NB4 (cell line): ENCODE measurements around the gene MT1X.
"Not testable (repeated sequence)": the region's sequence is repeated elsewhere in the genome, so short reads cannot be mapped to it uniquely, and the experiment has no call there.

ENCODE experiments used
- DNase-seq: peaks from one replicate; pipeline ENCODE4 v3.0.0; 2010; ENCODE audit warnings: low read depth
- H3K4me3 ChIP-seq: one replicate; pipeline ENCODE4 v1.5.1; 2011; ENCODE audit warnings: mild to moderate bottlenecking, low read depth, low read length, moderate library complexity
- MYC ChIP-seq: IDR thresholded peaks from 2 replicates; pipeline ENCODE4 v1.6.1; 2011; ENCODE audit warnings: low read depth, low read length
- POLR2A ChIP-seq: IDR thresholded peaks from 2 replicates; pipeline ENCODE4 v1.6.1; 2011; ENCODE audit warnings: mild to moderate bottlenecking; ENCODE audit not compliant: insufficient read length; ENCODE audit errors: extremely low read depth
- TF ChIP-seq, protein P1 (sequence below): IDR thresholded peaks from 2 replicates; pipeline ENCODE4 v1.6.1; 2011; ENCODE audit warnings: low read depth, low read length
- TF ChIP-seq, protein P2 (sequence below): IDR thresholded peaks from one replicate; pipeline ENCODE4 v1.5.1; 2012; ENCODE audit warnings: low read depth, low read length

MT1X gene

DNA sequence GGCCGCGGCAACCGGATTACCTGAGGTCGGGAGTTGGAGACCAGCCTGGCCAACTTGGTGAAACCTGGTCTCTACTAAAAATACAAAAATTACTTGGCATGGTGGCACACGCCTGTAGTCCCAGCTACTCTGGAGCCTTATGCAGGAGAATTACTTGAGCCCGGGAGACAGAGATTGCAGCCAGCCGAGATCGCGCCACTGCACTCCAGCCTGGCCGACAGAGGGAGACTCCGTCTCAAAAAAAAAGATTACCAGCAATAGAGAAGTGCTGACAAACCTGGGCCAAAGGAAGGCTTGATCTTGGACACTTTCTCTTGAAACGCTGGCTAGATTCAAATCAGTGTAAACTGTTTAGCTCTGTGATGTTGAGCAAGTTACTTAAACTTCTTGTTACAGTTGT is 8.3 kb upstream of the MT1X start:
- no peak overlapping the region for H3K4me3 ChIP-seq
- TF ChIP-seq, protein P1, sequence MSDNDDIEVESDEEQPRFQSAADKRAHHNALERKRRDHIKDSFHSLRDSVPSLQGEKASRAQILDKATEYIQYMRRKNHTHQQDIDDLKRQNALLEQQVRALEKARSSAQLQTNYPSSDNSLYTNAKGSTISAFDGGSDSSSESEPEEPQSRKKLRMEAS = no peak
- TF ChIP-seq MYC (no peak), POLR2A (no peak)
- TF ChIP-seq, protein P2, sequence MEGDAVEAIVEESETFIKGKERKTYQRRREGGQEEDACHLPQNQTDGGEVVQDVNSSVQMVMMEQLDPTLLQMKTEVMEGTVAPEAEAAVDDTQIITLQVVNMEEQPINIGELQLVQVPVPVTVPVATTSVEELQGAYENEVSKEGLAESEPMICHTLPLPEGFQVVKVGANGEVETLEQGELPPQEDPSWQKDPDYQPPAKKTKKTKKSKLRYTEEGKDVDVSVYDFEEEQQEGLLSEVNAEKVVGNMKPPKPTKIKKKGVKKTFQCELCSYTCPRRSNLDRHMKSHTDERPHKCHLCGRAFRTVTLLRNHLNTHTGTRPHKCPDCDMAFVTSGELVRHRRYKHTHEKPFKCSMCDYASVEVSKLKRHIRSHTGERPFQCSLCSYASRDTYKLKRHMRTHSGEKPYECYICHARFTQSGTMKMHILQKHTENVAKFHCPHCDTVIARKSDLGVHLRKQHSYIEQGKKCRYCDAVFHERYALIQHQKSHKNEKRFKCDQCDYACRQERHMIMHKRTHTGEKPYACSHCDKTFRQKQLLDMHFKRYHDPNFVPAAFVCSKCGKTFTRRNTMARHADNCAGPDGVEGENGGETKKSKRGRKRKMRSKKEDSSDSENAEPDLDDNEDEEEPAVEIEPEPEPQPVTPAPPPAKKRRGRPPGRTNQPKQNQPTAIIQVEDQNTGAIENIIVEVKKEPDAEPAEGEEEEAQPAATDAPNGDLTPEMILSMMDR = peak; percentile 16
- DNase-seq = no peak

DNA sequence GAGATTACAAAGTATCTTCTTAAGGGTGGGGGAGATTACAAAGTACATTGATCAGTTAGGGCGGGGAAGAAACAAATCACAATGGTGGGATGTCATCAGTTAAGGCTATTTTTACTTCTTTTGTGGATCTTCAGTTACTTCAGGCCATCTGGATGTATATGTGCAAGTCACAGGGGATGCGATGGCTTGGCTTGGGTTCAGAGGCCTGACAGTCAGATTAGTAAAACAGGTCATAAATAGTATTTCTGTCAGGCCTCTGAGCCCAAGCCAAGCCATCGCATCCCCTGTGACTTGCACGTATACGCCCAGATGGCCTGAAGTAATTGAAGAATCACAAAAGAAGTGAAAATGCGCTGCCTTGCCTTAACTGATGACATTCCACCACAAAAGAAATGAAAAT is 7.7 kb upstream of the MT1X start:
- not testable (repeated sequence) for H3K4me3 ChIP-seq

DNA sequence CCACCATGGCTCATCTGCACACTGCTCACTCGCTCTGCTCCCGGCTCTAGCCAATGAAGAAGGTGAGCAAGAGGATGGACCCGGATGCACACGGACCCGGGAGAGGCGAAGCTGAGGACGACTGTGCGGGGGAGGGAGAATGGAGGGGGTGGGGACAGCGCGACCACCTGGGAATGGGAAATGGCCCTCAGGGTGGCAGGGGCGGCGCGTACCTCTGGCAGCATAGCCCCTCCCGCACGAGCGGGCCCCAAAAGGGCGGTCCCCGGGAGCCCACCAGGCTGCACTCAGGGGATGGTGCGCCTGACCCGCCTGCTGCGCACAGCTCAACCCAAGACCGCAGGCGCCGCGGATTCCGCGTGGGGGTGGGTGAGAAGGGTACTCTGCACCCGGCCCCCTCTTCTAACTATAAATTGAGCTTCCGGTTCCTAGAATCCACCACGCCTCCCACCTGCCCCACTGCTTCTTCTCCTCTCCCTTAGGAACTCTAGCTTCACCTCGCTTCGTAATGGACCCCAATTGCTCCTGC is 6.5 kb upstream of the MT1X start:
- H3K4me3 ChIP-seq = no peak overlapping the region
- TF ChIP-seq, protein P1 = no peak
- TF ChIP-seq POLR2A (no peak), MYC (no peak)
- TF ChIP-seq, protein P2 = no peak
- no peak for DNase-seq

More for the DNA sequence above, 7.7 kb upstream of the MT1X start:
- not testable (repeated sequence) for DNase-seq

DNA sequence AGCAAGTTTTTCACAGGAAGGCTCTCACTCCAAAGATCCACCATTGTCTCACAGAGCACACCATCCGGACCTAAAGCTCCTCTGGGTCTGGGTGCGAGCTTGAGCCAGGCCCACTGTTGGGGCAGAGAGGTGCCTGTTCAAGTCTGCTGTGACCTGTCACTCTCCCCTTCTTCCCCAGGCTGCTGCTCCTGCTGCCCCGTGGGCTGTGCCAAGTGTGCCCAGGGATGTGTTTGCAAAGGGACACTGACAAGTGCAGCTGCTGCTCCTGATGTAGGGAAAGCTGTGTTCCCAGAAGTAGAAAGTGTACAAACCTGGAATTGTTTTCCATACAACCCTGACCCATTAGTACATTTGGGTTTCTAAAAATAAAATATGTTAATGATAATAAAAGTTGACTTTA is 4.8 kb upstream of the MT1X start:
- no peak for DNase-seq
- TF ChIP-seq, protein P1 = no peak
- TF ChIP-seq, protein P2 = no peak
- TF ChIP-seq POLR2A (no peak), MYC (no peak)
- no peak overlapping the region for H3K4me3 ChIP-seq

DNA sequence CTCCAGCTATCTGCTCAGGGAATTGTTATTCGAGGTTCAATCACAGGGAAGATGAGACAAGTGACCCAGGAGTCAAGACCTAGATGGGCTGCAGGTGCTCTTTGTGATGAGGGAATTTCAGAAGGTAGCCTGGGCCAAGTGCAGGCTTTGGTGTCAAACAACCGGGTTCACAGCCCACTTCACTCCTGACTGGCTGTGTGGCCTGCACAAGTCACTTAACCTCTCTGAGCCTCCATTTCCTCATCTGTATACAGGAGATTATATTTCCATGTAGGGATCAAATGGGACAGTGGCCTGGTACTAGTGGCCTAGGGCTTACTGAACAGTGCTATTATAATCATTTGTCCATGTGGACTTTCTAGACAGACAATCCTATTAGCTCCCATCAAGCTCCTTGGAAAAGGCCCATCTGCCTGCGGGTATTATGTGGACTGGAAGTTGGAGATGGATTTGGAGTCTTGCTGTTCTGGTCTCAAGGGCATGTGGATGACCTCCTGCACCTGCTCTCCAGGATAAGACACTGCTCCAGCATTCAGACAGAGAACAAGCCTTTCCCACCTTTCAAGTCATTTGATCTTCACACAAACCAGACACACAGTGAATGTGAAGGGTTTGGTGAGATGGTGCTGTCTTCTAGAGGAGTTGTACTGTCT is 3.1 kb upstream of the MT1X start:
- TF ChIP-seq MYC = no peak
- no peak for DNase-seq
- H3K4me3 ChIP-seq = no peak overlapping the region

DNA sequence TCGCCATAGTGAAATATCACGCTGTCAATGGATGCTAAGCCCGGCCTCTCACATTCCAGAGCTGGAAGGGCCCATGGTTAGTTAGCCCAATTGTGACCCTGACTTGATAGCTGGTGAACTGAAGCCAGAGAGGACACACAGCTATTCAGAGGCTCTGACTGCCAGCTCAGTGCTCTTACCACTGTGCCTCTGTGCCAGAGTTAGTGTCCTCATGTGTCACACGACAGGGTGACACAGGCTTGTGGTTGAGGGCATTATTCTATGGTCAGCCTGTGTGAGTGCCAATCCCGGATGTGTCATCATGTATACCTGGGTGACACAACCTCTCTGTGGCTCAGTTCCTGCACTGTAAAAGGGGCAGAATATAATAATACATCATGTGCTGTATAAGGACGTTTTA is 2.5 kb upstream of the MT1X start:
- TF ChIP-seq, protein P1 = no peak
- TF ChIP-seq, protein P2 = no peak
- TF ChIP-seq MYC (no peak), POLR2A (no peak)
- DNase-seq = peak; percentile 40
- H3K4me3 ChIP-seq = no peak overlapping the region

DNA sequence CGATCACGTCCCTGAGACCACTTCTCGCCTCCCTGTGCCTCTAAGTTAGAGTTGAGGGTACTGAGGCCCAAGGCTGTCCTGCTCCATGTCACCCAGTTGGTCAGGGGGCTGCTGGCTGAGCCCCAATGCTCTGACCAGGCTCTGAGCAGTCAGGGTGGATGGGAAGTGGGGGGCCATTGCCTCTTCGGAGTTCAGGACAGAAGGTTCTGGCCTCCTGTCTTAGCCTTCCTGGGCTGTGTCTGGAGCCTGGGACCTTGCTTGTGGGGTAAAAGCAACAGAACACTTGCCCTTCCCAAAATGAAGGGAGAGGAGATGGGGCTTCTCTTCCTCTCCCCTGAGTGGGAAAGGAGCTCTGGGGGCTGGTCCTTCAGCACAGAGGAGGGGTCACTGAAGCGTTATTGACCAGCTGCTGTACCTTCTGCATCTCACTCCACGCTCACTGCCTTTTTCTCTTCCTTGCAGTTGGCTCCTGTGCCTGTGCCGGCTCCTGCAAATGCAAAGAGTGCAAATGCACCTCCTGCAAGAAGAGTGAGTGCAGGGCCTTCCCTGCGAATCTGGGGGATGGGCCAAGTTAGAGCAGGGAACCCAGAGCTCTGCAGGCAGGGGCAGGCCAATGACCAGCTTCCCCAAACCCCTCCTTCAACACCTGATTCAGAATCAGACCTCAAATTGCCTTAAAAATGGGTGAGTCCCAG is 580 bp downstream of the MT1X start:
- H3K4me3 ChIP-seq = peak overlapping the region; percentile 77
- peak; percentile 38 for DNase-seq
- no peak for TF ChIP-seq POLR2A
- no peak for TF ChIP-seq MYC
- TF ChIP-seq, protein P2 = no peak
